GM15510 (cell line): ENCODE data around the gene EXOC1.

Experiments
- POLR2A ChIP-seq: IDR thresholded peaks from 3 replicates; pipeline ENCODE4 v1.6.1; 2011; ENCODE audit warnings: borderline replicate concordance; ENCODE audit not compliant: insufficient read length; ENCODE audit errors: extremely low read depth

Gene EXOC1

DNA sequence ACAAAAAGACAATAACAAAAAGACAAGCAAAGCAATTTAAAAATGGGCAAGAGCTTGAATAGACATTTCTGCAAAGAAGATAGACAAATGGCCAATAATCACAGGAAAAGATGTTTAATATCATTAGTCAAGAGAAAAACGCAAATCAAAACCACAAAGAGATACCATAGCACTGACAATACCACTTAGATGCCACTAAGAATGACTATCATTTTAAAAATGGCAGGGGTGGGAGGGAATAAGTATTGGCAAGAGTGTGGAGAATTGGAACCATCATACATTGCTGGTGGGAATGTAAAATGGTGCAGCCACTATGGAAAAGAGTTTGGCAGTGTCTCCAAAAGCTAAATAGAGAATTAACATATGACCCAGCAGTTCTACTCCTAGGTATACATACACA lies 15.1 kb upstream of the EXOC1 start:
- no peak for TF ChIP-seq POLR2A

DNA sequence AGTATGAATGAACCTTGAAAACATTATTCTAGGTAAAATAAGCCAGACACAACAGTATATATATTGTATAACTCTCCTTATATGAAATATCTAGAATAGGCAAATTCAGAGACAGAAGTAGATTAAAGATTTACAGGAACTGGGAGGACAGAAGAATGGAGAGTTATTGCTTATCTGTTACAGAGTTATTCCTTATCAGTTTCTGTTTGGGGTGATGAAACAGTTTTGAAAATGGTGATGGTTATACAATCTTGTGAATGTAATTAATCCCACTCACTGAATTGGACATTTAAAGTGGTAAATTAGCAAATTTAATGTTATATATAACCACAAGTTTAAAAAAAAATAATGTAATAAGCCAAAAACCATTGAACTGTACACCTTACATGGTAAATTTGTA lies 14.5 kb upstream of the EXOC1 start:
- no peak for TF ChIP-seq POLR2A

DNA sequence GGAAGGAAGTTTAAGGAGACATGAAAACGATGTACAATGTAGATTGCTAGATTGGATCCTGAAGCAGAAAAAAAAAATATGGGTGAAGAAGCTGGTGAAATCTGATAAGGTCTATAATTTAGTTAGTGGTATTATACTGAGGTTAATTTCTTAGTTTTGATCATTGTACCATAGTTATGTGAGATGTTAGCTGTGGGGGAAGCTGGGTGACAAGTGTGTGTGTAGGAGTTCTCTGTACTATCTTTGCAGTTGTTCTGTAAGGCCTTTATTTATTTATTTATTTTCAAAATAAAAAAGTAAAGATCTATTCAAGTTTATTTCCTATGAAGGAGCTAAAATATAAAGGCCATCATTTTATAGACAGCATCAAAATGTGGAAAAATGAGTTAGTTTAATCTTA lies 12.5 kb upstream of the EXOC1 start:
- no peak for TF ChIP-seq POLR2A

DNA sequence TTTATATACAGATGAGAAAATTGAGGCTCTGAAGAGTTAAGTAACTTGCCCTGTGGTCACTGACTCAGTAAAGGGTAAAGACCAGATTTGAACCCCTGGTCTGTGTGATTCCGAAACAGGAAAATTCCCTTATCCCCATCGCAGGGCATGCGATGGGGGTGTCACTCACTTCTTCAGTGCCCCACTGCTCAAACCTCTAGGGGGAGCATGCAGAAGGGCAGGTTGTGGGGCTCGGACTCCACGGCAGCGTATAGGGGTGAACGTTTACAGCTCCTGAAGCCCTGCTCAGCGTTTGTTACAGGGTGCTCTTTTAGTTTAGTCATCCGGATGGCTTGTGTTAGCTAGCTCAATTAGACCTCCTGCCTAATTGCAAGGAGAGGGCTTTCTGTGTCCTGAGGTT lies 3.7 kb upstream of the EXOC1 start:
- no peak for TF ChIP-seq POLR2A

DNA sequence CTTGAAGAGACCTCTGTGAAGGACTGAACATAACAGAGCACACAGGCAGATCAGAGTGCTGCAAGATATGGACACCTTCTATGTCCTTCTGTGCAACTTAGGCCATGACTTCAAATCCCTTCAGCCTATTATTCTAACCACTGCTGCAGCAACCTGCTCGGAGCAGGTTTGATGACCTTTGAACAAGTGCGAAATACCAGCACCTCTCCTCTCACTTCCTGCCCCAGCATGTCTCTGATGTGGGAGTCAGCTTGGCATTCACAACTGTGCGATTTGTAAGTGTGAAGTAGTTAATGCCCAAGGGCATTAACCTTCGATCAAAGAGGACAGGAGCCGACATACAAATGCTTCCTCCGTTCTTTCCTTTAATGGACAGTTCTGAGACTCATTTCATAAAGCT lies 1.6 kb upstream of the EXOC1 start:
- no peak for TF ChIP-seq POLR2A

DNA sequence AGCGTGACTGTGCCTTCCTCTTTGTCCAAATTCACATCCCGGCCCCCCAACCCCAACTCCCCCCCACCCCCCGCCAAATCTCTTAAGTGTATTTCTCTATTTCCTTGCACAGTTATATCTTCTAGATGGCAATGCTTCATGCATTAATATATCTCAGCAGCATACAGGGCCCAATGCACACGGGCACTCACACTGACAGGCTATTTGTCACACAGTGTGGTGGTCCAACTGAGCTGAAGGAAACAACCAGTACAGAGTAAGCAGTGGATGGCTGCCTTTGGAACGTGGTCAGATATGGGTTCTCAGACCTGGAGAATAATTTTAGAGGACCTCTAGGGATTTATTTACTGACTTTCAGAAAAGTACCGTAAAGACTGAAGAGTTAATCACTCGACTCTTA lies 681 bp downstream of the EXOC1 start:
- TF ChIP-seq POLR2A = no peak

DNA sequence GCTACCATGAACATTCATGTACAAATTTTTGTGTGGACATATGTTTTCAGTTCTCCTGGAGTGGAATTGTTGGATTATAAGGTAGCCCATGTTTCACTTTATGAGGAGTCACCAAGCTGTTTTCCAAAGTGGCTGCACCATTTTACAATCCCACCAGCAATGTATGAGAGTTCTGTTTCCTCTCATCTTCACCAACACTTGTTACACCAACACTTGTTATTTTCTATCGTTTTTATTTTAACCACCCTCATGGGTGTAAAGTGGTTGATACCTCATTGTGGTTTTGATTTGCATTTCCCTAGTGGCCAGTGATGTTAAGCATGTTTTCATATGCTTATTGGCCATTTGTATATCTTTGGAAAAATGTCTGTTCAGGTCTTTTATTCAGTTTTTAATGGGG lies 4.1 kb downstream of the EXOC1 start:
- no peak for TF ChIP-seq POLR2A

DNA sequence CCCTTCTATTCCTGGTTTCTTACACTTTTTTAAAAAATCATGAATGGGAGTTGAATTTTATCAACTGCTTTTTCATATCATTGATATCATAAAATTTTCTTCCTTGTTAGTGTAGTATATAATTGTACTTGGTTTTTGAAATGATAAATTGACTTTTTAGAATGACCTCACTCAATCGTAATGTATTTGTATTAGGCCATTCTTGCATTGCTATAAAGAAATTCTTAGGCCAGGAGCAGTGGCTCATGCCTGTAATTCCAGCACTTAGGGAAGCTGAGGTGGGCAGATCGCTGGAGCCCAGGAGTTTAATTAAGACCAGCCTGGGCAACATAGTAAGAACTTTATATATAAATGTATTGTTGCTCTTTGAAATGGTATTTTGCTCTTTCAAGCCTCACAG lies 6.3 kb downstream of the EXOC1 start:
- TF ChIP-seq POLR2A = no peak

DNA sequence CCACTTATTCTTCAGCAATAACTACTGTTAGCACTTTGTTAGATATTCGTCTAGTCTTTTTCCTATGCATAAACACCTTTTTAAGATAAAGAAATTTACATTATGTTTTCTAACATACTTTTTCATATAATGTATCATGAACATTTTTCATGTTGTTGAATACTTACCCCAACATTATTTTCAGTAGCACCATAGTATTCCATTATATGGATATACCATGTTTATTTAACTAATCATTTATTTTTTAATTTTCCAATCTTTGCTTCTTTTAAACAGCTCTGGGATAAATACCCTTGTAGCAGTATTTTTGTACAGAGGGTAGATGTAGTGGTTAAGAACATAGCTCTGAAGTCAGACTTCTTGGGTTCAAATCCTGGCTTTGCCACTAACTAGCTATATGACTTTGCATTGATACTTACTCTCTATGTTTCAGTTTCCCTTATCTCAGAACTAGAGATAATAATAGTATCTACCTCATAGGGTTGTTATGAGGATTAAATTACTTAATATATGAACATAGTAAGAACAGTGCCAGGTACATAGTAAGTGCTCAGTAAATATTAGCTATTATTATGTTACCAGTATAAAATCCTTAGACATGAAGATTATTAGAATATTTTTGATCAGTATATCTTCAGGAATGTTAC lies 11.3 kb downstream of the EXOC1 start:
- no peak for TF ChIP-seq POLR2A

DNA sequence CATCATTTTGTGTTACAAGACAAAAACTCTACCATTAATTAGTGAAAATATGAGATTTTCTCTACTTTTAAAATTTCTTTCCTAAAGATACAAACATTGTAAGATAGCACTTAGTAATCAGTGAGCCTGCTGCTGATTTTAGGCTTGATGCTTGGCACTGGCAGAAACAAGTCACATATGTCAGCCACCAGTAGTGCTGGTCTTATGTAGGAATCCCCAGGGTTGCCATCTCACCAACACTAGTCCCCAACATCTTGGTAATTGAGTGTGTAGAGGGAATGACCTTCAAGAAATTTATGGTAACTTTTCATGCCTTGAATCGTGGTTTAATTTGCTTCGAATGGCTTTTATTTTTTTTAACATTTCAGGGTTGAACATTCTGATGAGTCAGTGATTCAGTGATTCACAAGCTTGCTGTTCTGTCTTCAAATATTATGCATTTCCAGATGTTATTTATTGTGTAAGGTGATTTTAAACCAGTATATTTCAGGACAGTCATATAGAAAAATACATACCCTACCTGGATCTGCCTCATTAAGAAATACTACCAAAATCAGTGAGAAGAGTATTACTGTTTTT lies 11.9 kb downstream of the EXOC1 start:
- TF ChIP-seq POLR2A = no peak

DNA sequence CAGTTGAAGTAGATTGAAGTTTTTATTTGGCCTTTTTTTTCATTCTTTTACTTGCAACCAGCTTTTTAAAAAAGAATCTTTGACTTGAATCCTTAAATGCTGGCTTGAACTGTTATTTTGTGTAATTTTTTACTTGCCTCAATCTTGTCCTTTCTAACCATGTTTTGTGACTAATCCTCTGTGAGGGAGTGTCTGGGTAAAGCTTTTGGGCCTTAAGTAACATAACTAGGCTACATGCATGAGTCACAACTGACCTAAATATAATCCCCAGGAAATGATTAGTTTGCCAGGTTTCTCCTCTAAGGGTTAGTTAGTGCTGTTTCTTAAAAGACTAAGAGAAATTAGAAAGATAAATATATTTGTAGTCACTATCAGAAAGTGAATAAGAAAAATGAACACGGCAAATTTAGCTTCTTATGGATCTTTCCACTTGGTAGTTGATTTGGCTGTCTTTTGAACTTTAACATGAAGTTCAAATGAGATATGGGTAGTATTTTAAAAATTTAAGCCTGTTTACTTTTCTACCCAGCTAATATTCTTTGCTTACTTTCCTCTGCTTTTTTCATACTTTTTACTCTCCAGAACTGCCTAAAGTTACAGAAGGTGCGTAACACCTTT lies 13.0 kb downstream of the EXOC1 start:
- no peak for TF ChIP-seq POLR2A

DNA sequence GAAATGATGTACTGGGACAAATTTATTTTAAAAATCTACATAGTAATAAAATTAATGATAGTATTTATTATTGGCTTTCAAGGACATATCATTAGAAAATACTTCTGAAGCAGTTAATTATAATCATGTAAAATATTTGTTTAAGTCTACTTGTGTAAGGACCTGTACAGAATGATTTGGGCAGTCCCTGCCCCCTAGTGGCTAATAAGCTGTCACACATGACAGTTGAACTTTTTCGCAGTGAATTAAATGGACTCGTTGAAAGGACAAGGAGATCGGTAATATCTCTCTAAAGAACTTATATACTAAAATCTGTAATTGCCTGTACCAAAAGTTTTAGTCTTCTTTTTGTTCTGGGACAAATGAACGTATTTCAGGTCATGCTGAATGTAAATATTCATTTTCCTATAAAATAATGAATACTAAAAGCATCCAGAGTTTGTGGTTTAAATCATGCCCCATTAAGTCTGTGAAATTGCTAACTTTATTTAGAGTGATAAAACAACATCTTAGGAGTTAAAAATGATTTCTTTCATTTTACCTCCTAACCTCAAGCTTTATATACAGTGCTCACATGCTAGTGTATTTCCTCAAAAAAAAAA lies 13.6 kb downstream of the EXOC1 start:
- no peak for TF ChIP-seq POLR2A

DNA sequence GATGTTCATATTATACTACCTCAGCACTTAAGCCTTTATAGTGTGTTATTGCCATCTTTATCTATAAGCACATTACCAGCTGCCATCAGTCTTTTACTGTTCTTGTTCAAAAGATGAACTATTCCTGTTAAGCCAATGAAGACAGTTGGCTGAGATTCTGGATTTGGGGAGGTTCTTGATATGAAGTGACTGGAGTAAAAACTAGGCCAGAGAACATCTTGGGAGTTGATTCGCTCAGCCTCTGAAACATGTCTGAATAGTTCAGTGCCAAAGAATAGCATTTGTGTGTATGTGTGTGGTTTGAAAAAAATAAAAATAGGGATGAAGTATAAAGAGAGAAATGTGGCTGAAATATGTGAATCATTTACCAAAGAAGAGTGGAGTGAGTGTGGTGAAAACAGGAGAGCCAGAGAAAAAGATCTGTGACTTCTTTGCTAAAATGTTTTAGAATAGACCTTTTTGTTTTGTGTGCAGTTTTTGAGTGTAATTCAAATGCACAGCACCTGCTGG lies 15.2 kb downstream of the EXOC1 start:
- TF ChIP-seq POLR2A = no peak

DNA sequence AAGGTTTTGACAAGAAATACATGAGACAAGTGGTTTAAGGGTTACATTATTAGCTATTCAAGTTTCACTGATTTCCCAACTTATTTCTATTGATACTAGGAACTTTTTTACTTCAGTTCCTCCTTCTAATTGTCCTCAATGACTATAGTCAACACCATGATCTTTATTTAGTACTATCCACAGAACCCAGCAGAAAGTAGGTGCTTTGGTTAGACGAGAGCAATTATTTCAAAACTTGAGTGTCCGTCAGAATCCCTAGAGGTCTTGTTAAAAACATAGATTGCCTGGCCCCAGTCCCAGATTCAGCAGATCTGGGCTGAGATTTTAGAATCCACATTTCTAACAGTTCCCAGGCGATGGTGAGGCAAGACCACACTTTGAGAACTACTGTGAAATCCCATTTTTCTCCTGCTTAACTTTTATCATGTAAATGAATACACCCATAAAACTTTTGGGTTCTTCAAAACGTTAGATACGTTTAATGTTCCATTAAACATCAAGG lies 17.9 kb downstream of the EXOC1 start:
- TF ChIP-seq POLR2A = no peak

DNA sequence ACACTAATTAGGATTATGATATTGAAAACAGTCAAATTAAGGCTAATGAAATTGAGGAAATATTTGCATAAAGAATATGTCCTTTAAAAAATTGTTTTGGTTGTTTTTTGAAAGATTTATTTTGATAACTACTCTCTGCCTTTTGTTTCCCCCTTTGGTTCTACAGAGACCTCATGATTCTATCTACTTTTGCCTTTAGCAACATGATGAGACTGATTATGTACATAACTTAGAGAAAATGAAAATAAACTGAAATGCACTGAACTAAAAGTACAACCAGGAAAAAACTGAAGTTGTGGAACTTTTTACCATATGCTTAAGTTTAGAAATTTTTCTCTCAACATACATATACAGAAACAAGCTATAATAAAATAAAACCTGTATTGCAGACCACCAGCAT lies 21.4 kb downstream of the EXOC1 start:
- TF ChIP-seq POLR2A = no peak

DNA sequence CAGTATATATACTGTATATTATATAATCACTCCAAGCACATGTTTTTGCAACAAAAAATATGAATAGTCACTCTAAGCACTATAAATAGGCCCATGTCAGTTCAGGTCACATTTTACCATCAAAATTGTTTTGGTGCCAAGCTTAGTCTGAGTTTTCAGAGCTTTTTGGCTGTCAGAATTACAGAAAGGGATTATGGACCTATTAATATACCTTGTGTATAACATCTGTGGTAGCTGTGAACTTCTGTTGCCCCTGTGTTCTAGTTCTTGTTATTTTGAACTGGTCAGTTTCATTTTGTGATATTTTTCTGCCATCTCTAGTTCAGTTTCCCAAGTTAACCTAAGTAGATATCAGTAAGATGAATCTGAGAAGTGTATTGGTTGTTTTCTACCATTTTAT lies 22.9 kb downstream of the EXOC1 start:
- TF ChIP-seq POLR2A = no peak

DNA sequence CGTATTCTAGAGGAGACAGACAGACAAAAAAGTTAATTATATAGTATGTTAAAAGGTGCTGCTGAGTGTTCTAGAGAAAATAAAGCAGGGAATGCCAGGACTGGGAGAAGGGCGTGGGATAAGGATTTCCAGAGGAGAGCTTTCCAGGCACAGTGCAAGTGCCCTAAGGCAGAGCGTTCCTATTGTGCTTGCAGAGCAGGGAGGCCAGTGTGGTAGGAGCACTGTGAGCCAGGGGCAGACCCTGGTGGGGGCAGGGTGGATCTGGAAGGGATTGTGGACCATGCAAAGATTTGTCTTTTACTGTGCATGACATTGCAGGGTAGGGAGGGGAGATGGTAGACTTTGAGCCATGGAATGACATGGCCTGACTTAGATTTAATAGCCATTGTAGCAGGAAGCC lies 25.8 kb downstream of the EXOC1 start:
- TF ChIP-seq POLR2A = no peak
